H1 (cell line): ENCODE data around the gene GNG7. TPM values are rescaled to one million over a fixed set of nuclear protein-coding genes. Genes with fewer than 3 reads are reported as not detected.

Experiments used
- ATF2 ChIP-seq: IDR thresholded peaks from 2 replicates; pipeline ENCODE4 v1.6.1; 2012; ENCODE audit warnings: low read length, inconsistent platforms
- CTCF ChIP-seq, 3 experiments: IDR thresholded peaks; 1 replicate in 2 of 3; 2 replicates in 1 of 3; pipeline versions ENCODE4 v1.5.1 to v1.6.1; 2011; ENCODE audit warnings: low read length in 3 of 3, mild to moderate bottlenecking in 3 of 3, inconsistent platforms in 2 of 3, low read depth in 1 of 3, moderate library complexity in 1 of 3; ENCODE audit not compliant: insufficient read depth in 1 of 3; ENCODE audit errors: control extremely low read depth in 1 of 3
- EZH2 ChIP-seq: fragments of 200-600 bp; sonication (generic); IDR thresholded peaks from 2 replicates; pipeline ENCODE4 v1.7.1; 2012; ENCODE audit warnings: low read depth, mild to moderate bottlenecking, moderate library complexity, low read length, inconsistent platforms; ENCODE audit not compliant: severe bottlenecking
- polyA plus RNA-seq, 7 experiments: library from polyadenylated mRNA; depleted of rRNA in 3 of 7; stranded (reverse) in 5 of 7; unstranded in 2 of 7; fragments of >200 nt in 5 of 7; fragments of 200-250 nt in 2 of 7; gene quantifications; 1 replicate in 5 of 7; 2 replicates in 1 of 7; 4 replicates in 1 of 7; pipeline versions ENCODE4 v1.2.1 to v1.2.3, GENCODE V29; 2011 to 2013; ENCODE audit warnings: missing spikeins in 2 of 7, mixed read lengths in 2 of 7
- total RNA-seq: library from RNA; stranded (reverse); fragmentation: NEBNext Ultra II Directional; extraction: Animal tissue kit (Norgen Biotek cat#: 25700); gene quantifications from 2 replicates; pipeline ENCODE4 v1.2.1, GENCODE V29; 2021

The GNG7 gene
- total and polyA plus RNA-seq, 2 of the 8 experiments (the other 6 are each of a cell fraction or from before 2014, with no cell fraction given) = 2.8 to 7.8 TPM

GRCh38 chr19:2544576-2545415 is 157.7 kb downstream of the GNG7 start (continued):
- TF ChIP-seq CTCF (IDR thresholded peaks at IDR 0.05; ENCODE audit: control extremely low read depth in 1 of 3, insufficient read depth in 1 of 3, low read depth in 1 of 3, low read length in 3 of 3) (no peak), ATF2 (no peak), EZH2 (no peak)
